Hepatocyte (in vitro differentiated cells): ENCODE measurements around the gene C3orf49.

Source experiments
- CTCF ChIP-seq: fragments of 200-600 bp; sonication (generic); IDR thresholded peaks from 2 replicates; pipeline ENCODE4 v1.5.1; 2016; ENCODE audit warnings: antibody characterized with exemption, mild to moderate bottlenecking; ENCODE audit not compliant: poor library complexity
- EZH2 ChIP-seq: fragments of 200-600 bp; sonication (generic); IDR thresholded peaks from 2 replicates; pipeline ENCODE4 v1.6.1; 2016; ENCODE audit warnings: antibody characterized with exemption, mild to moderate bottlenecking, borderline replicate concordance
- EZH2phosphoT487 ChIP-seq: fragments of 200-600 bp; sonication (generic); IDR thresholded peaks from one replicate; pipeline ENCODE4 v1.6.1; 2018; ENCODE audit warnings: antibody characterized with exemption, mild to moderate bottlenecking, low read depth, moderate library complexity; ENCODE audit not compliant: unreplicated experiment, severe bottlenecking

- TF ChIP-seq CTCF (no peak), EZH2 (no peak), EZH2phosphoT487 (no peak)
These were observed 44.3 kb downstream of the C3orf49 start, which contains the start of the genes ATXN7 and THOC7 for GRCh38 chr3:63863150-63864007.
